GM21381 (cell line): ENCODE measurements around the gene TUBA3E.
"Not testable (repeated sequence)": the region's sequence is repeated elsewhere in the genome, so short reads cannot be mapped to it uniquely, and the experiment has no call there.

ENCODE experiments used
- ATAC-seq: cut with Tn5 transposase; IDR thresholded peaks from one replicate; pipeline ENCODE4 v1.9.1; 2021; ENCODE audit warnings: mild to moderate bottlenecking, moderate library complexity; ENCODE audit not compliant: unreplicated experiment

Gene TUBA3E

GRCh38 chr2:130198343-130198742 lies at the start of gene TUBA3E:
TUBA3E (minus strand) TSS chr2:130198439; CDS start chr2:130198360, 79 bp downstream.
- no peak for ATAC-seq

- ATAC-seq: no peak
These were observed 48.2 kb upstream of the TUBA3E start for GRCh38 chr2:130246430-130246829.

- no peak for ATAC-seq
These were observed 47.7 kb upstream of the TUBA3E start for GRCh38 chr2:130245976-130246375.

GRCh38 chr2:130243359-130243758 lies 45.1 kb upstream of the TUBA3E start:
- no peak for ATAC-seq

- ATAC-seq: no peak
These were observed 42.9 kb upstream of the TUBA3E start for GRCh38 chr2:130241041-130241707.

- not testable (repeated sequence) for ATAC-seq
These were observed 41.3 kb upstream of the TUBA3E start for GRCh38 chr2:130239581-130239980.

- not testable (repeated sequence) for ATAC-seq
These were observed 34.8 kb upstream of the TUBA3E start for GRCh38 chr2:130233066-130233465.

GRCh38 chr2:130231656-130232055 lies 33.4 kb upstream of the TUBA3E start:
- ATAC-seq: no peak

- ATAC-seq: not testable (repeated sequence)
These were observed 32.7 kb upstream of the TUBA3E start for GRCh38 chr2:130230907-130231306.

- ATAC-seq: not testable (repeated sequence)
These were observed 32.1 kb upstream of the TUBA3E start for GRCh38 chr2:130230376-130230775.

- ATAC-seq: not testable (repeated sequence)
These were observed 30.9 kb upstream of the TUBA3E start for GRCh38 chr2:130229161-130229510.

GRCh38 chr2:130228467-130229160 lies 30.4 kb upstream of the TUBA3E start:
- not testable (repeated sequence) for ATAC-seq

GRCh38 chr2:130228005-130228404 lies 29.8 kb upstream of the TUBA3E start:
- ATAC-seq: not testable (repeated sequence)

GRCh38 chr2:130222523-130222922 lies 24.3 kb upstream of the TUBA3E start:
- not testable (repeated sequence) for ATAC-seq

GRCh38 chr2:130220505-130220904 lies 22.3 kb upstream of the TUBA3E start:
- not testable (repeated sequence) for ATAC-seq

GRCh38 chr2:130219147-130219546 lies 20.9 kb upstream of the TUBA3E start:
- not testable (repeated sequence) for ATAC-seq

- not testable (repeated sequence) for ATAC-seq
These were observed 8.8 kb upstream of the TUBA3E start for GRCh38 chr2:130207051-130207450.

- ATAC-seq: not testable (repeated sequence)
These were observed 4.9 kb upstream of the TUBA3E start for GRCh38 chr2:130203150-130203549.

- not testable (repeated sequence) for ATAC-seq
These were observed 4.3 kb upstream of the TUBA3E start for GRCh38 chr2:130202518-130202917.

- not testable (repeated sequence) for ATAC-seq
These were observed 2.2 kb downstream of the TUBA3E start for GRCh38 chr2:130196052-130196451.

- ATAC-seq: not testable (repeated sequence)
These were observed 3.1 kb downstream of the TUBA3E start for GRCh38 chr2:130195089-130195635.

- not testable (repeated sequence) for ATAC-seq
These were observed 4.4 kb downstream of the TUBA3E start for GRCh38 chr2:130193824-130194223.
